ENCODE results near the gene HMGN3. TPM values are rescaled to one million over a fixed set of nuclear protein-coding genes. Genes with fewer than 3 reads are reported as not detected.

Gene HMGN3
- total RNA-seq, 1 donor from 2014 or later, result 55.0 TPM

- Mint-ChIP-seq H3K4me1 (ENCODE audit: unreplicated experiment) (no peaks in the 10 kb centered on the region), H3K27ac (ENCODE audit: unreplicated experiment) (no peak overlapping the region), H3K36me3 (ENCODE audit: unreplicated experiment) (no peaks in the 10 kb centered on the region), H3K9me3 (ENCODE audit: unreplicated experiment) (no peaks in the 10 kb centered on the region), H3K27me3 (ENCODE audit: unreplicated experiment) (peaks cover 20% of the 10 kb centered on the region), H3K4me3 (ENCODE audit: unreplicated experiment) (no peak overlapping the region)
- no peak for DNase-seq (ENCODE audit: extremely low spot score, unreplicated experiment)
- TF ChIP-seq, protein P1, sequence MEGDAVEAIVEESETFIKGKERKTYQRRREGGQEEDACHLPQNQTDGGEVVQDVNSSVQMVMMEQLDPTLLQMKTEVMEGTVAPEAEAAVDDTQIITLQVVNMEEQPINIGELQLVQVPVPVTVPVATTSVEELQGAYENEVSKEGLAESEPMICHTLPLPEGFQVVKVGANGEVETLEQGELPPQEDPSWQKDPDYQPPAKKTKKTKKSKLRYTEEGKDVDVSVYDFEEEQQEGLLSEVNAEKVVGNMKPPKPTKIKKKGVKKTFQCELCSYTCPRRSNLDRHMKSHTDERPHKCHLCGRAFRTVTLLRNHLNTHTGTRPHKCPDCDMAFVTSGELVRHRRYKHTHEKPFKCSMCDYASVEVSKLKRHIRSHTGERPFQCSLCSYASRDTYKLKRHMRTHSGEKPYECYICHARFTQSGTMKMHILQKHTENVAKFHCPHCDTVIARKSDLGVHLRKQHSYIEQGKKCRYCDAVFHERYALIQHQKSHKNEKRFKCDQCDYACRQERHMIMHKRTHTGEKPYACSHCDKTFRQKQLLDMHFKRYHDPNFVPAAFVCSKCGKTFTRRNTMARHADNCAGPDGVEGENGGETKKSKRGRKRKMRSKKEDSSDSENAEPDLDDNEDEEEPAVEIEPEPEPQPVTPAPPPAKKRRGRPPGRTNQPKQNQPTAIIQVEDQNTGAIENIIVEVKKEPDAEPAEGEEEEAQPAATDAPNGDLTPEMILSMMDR (IDR thresholded peaks at IDR 0.05), result no peak
Observed at GRCh38 chr6:79159846-79160245, 74.6 kb downstream of the HMGN3 start.

GRCh38 chr6:79158856-79159516, 75.5 kb downstream of the HMGN3 start:
- H3K9me3 Mint-ChIP-seq (ENCODE audit: unreplicated experiment), result no peaks in the 10 kb centered on the region
- TF ChIP-seq, protein P1 (IDR thresholded peaks at IDR 0.05), result no peak
- H3K4me3 Mint-ChIP-seq (ENCODE audit: unreplicated experiment), result no peak overlapping the region
- no peaks in the 10 kb centered on the region for H3K4me1 Mint-ChIP-seq (ENCODE audit: unreplicated experiment)
- H3K36me3 Mint-ChIP-seq (ENCODE audit: unreplicated experiment), result no peaks in the 10 kb centered on the region
- no peak for DNase-seq (ENCODE audit: extremely low spot score, unreplicated experiment)
- H3K27ac Mint-ChIP-seq (ENCODE audit: unreplicated experiment), result no peak overlapping the region
- peaks cover 23% of the 10 kb centered on the region for H3K27me3 Mint-ChIP-seq (ENCODE audit: unreplicated experiment)

GRCh38 chr6:79157961-79158644, 76.4 kb downstream of the HMGN3 start:
- Mint-ChIP-seq H3K4me1 (ENCODE audit: unreplicated experiment) (no peaks in the 10 kb centered on the region), H3K36me3 (ENCODE audit: unreplicated experiment) (no peaks in the 10 kb centered on the region), H3K27ac (ENCODE audit: unreplicated experiment) (no peak overlapping the region), H3K9me3 (ENCODE audit: unreplicated experiment) (no peaks in the 10 kb centered on the region), H3K4me3 (ENCODE audit: unreplicated experiment) (no peak overlapping the region), H3K27me3 (ENCODE audit: unreplicated experiment) (peaks cover 27% of the 10 kb centered on the region)
- TF ChIP-seq, protein P1 (IDR thresholded peaks at IDR 0.05), result no peak
- no peak for DNase-seq (ENCODE audit: extremely low spot score, unreplicated experiment)

DNA sequence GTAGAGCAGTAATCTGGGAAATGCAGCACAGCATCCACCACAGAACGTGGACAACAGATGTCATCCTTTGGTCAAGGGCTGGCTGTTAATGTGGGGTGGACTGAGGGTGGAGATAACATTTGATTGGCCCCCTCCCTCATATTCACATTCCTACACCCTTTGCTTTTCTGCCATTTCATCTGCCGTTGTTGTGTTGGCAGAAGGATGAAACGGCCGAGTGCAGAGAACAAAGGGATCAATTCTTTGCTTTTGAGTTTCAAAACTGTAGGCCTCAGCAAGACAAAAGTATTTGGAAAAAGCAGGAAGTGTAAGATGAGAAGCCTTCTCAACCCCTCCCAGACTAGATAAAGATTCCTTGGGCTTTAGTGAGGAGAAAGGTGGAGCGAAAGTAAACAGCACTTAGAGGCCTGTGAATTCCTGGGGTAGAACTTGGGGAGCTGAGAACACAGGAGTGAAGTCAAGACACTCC, 82.2 kb downstream of the HMGN3 start:
- no peak for DNase-seq (ENCODE audit: extremely low spot score, unreplicated experiment)
- Mint-ChIP-seq H3K9me3 (ENCODE audit: unreplicated experiment) (no peaks in the 10 kb centered on the region), H3K27me3 (ENCODE audit: unreplicated experiment) (peaks cover 23% of the 10 kb centered on the region), H3K4me3 (ENCODE audit: unreplicated experiment) (no peak overlapping the region), H3K27ac (ENCODE audit: unreplicated experiment) (no peak overlapping the region), H3K36me3 (ENCODE audit: unreplicated experiment) (no peaks in the 10 kb centered on the region), H3K4me1 (ENCODE audit: unreplicated experiment) (no peaks in the 10 kb centered on the region)
- TF ChIP-seq, protein P1 (IDR thresholded peaks at IDR 0.05), result no peak

Other genes starting within 250 kb of the HMGN3 start
- gene PHIP, start 156.4 kb downstream of the HMGN3 start, total RNA-seq, result 22.1 and 22.8 TPM in 2 replicates